WTC11 (cell line): ENCODE data around the gene BABAM2. TPM values are rescaled to one million over a fixed set of nuclear protein-coding genes. Genes with fewer than 3 reads are reported as not detected.

Experiments used
- ATAC-seq: fragments of 200-7000 bp; cut with Tn5 transposase; 2 replicates; pipeline ENCODE4 v1.10.0; 2021; ENCODE audit warnings: mild to moderate bottlenecking, moderate library complexity
- CTCF ChIA-PET: fragments of 300-600 bp; sonication (Branson Sonifier 250); formaldehyde crosslinking; loops from one replicate; lab custom pipeline; 2021; ENCODE audit warnings: antibody characterized with exemption; lab: Charles Lee
- POLR2A ChIA-PET: fragments of 350-600 bp; sonication (Branson Sonifier 250); formaldehyde crosslinking; loops from one replicate; lab custom pipeline; 2021; ENCODE audit warnings: antibody characterized with exemption; lab: Charles Lee
- DNase-seq: peaks from one replicate; pipeline ENCODE4 v3.0.0; 2021; ENCODE audit warnings: low spot score
- H3K27ac Mint-ChIP-seq: 2 replicates; pipeline ENCODE4 v1.8.0; 2021; ENCODE audit warnings: mixed read lengths
- H3K27me3 Mint-ChIP-seq: 2 replicates; pipeline ENCODE4 v1.8.0; 2021; ENCODE audit warnings: low read depth, mild to moderate bottlenecking, moderate library complexity, mixed read lengths
- H3K36me3 Mint-ChIP-seq: 2 replicates; pipeline ENCODE4 v1.8.0; 2021; ENCODE audit warnings: mixed read lengths
- H3K4me1 Mint-ChIP-seq: 2 replicates; pipeline ENCODE4 v1.8.0; 2022; ENCODE audit warnings: mixed read lengths
- H3K4me3 Mint-ChIP-seq: 2 replicates; pipeline ENCODE4 v1.8.0; 2021; ENCODE audit warnings: mild to moderate bottlenecking, moderate library complexity, mixed read lengths
- H3K9me3 Mint-ChIP-seq: 2 replicates; pipeline ENCODE4 v1.8.0; 2021; ENCODE audit warnings: mixed read lengths
- ESRRA ChIP-seq: sonication (generic); formaldehyde crosslinking; IDR thresholded peaks from 2 replicates; pipeline ENCODE4 v1.8.1; 2022; ENCODE audit warnings: mild to moderate bottlenecking, missing genetic modification reagents, borderline replicate concordance
- GRHL2 ChIP-seq: fragments of 250-450 bp; sonication (Bioruptor Pico); IDR thresholded peaks from 2 replicates; pipeline ENCODE4 v1.8.0; 2022; ENCODE audit warnings: mild to moderate bottlenecking, moderate library complexity; ENCODE audit not compliant: insufficient replicate concordance, severe bottlenecking
- HMGA2 ChIP-seq: fragments of 250-450 bp; sonication (Bioruptor Pico); IDR thresholded peaks from 2 replicates; pipeline ENCODE4 v1.4.0; 2021; ENCODE audit warnings: mild to moderate bottlenecking, moderate library complexity
- IRF2 ChIP-seq: sonication (generic); formaldehyde crosslinking; IDR thresholded peaks from 2 replicates; pipeline ENCODE4 v1.8.0; 2022; ENCODE audit warnings: low read depth, missing genetic modification reagents, borderline replicate concordance
- MXD4 ChIP-seq: fragments of 250-450 bp; sonication (Bioruptor Pico); IDR thresholded peaks from 2 replicates; pipeline ENCODE4 v1.8.0; 2021; ENCODE audit warnings: mild to moderate bottlenecking, moderate library complexity, borderline replicate concordance
- RORB ChIP-seq: fragments of 250-450 bp; sonication (Bioruptor Pico); IDR thresholded peaks from 2 replicates; pipeline ENCODE4 v1.9.0; 2021; ENCODE audit warnings: mild to moderate bottlenecking
- SMAD3 ChIP-seq: sonication (generic); formaldehyde crosslinking; IDR thresholded peaks from 2 replicates; pipeline ENCODE4 v1.8.0; 2022; ENCODE audit warnings: missing genetic modification reagents, mild to moderate bottlenecking, borderline replicate concordance
- SP1 ChIP-seq: sonication (generic); formaldehyde crosslinking; conservative IDR thresholded peaks from 2 replicates; pipeline ENCODE4 v1.8.1; 2022; ENCODE audit warnings: missing genetic modification reagents
- ZNF396 ChIP-seq: fragments of 250-450 bp; sonication (Bioruptor Pico); IDR thresholded peaks from 2 replicates; pipeline ENCODE4 v1.8.0; 2021; ENCODE audit warnings: mild to moderate bottlenecking, moderate library complexity, borderline replicate concordance
- total RNA-seq: library from RNA; stranded (reverse); gene quantifications from 3 replicates; pipeline ENCODE4 v1.2.3, GENCODE V29; 2021
- TF ChIP-seq, protein P1 (sequence below): sonication (generic); formaldehyde crosslinking; IDR thresholded peaks from 2 replicates; pipeline ENCODE4 v1.8.0; 2022; ENCODE audit warnings: mild to moderate bottlenecking, missing genetic modification reagents
- TF ChIP-seq, protein P2 (sequence below): sonication (generic); formaldehyde crosslinking; IDR thresholded peaks from 2 replicates; pipeline ENCODE4 v1.8.0; 2023; ENCODE audit warnings: missing genetic modification reagents, mild to moderate bottlenecking, borderline replicate concordance
- TF ChIP-seq, protein P3 (sequence below): sonication (generic); formaldehyde crosslinking; IDR thresholded peaks from 2 replicates; pipeline ENCODE4 v1.8.0; 2022; ENCODE audit warnings: mild to moderate bottlenecking, missing genetic modification reagents
- TF ChIP-seq, protein P4 (sequence below): sonication (generic); formaldehyde crosslinking; IDR thresholded peaks from 2 replicates; pipeline ENCODE4 v1.8.1; 2022; ENCODE audit warnings: mild to moderate bottlenecking, moderate library complexity, missing genetic modification reagents
- TF ChIP-seq, protein P5 (sequence below): sonication (generic); formaldehyde crosslinking; conservative IDR thresholded peaks from 2 replicates; pipeline ENCODE4 v1.8.1; 2022; ENCODE audit warnings: mild to moderate bottlenecking, missing genetic modification reagents

BABAM2 gene
- total RNA-seq, 1 experiment from 2014 or later: 16.5 TPM

DNA sequence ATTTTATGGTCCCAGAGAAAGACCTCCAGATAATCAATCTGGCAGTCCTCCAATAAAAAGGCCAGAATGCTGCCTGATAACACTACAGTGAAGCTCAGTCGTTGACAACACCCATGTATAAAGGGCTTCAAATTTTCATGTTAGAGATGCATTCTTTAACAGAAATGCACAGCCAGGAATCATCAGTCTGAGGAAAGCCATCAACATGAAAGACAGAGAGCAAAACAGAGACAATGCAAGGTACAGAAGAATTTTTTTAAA is 13.8 kb downstream of the BABAM2 start:
- Mint-ChIP-seq H3K27me3 (no peaks in the 10 kb centered on the region), H3K36me3 (no peaks in the 10 kb centered on the region), H3K4me1 (peaks cover 8% of the 10 kb centered on the region), H3K4me3 (no peak overlapping the region), H3K27ac (no peak overlapping the region), H3K9me3 (no peaks in the 10 kb centered on the region)
- DNase-seq (no peak), ATAC-seq (no peak)
- POLR2A ChIA-PET: no interaction called here
- CTCF ChIA-PET: no interaction called here
- TF ChIP-seq, protein P1, sequence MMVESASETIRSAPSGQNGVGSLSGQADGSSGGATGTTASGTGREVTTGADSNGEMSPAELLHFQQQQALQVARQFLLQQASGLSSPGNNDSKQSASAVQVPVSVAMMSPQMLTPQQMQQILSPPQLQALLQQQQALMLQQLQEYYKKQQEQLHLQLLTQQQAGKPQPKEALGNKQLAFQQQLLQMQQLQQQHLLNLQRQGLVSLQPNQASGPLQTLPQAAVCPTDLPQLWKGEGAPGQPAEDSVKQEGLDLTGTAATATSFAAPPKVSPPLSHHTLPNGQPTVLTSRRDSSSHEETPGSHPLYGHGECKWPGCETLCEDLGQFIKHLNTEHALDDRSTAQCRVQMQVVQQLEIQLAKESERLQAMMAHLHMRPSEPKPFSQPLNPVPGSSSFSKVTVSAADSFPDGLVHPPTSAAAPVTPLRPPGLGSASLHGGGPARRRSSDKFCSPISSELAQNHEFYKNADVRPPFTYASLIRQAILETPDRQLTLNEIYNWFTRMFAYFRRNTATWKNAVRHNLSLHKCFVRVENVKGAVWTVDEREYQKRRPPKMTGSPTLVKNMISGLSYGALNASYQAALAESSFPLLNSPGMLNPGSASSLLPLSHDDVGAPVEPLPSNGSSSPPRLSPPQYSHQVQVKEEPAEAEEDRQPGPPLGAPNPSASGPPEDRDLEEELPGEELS (CRISPR knock-in tag): no peak
- TF ChIP-seq IRF2: no peak
- TF ChIP-seq RORB (CRISPR knock-in tag): no peak

DNA sequence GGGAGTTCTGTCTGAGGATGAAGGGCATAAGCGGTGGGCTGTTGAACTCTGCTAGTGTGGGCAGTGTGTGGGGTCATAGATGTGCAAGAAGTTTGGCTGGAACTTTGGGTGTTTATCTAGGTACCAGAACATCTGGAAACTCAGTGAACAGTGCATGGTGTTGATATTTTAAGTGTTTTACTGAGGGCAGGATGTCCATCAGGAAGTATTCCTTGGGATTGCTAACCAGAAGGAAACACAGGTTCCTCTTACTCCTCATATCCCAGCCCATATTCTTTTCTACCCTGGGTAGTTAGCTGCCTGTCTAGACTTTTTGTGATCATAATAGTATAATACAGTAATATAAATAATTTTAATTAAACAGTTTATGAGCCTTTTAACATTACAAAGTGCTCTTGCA is 15.5 kb downstream of the BABAM2 start:
- Mint-ChIP-seq H3K9me3 (no peaks in the 10 kb centered on the region), H3K27me3 (no peaks in the 10 kb centered on the region), H3K4me3 (no peak overlapping the region), H3K4me1 (peaks cover 8% of the 10 kb centered on the region)
- ChIA-PET CTCF (no interaction called here), POLR2A (no interaction called here)
- no peak for ATAC-seq
- DNase-seq: no peak
- TF ChIP-seq SMAD3 (CRISPR knock-in tag) (no peak), SP1 (CRISPR knock-in tag) (no peak), GRHL2 (no peak), HMGA2 (CRISPR knock-in tag) (no peak)
- TF ChIP-seq, protein P2, sequence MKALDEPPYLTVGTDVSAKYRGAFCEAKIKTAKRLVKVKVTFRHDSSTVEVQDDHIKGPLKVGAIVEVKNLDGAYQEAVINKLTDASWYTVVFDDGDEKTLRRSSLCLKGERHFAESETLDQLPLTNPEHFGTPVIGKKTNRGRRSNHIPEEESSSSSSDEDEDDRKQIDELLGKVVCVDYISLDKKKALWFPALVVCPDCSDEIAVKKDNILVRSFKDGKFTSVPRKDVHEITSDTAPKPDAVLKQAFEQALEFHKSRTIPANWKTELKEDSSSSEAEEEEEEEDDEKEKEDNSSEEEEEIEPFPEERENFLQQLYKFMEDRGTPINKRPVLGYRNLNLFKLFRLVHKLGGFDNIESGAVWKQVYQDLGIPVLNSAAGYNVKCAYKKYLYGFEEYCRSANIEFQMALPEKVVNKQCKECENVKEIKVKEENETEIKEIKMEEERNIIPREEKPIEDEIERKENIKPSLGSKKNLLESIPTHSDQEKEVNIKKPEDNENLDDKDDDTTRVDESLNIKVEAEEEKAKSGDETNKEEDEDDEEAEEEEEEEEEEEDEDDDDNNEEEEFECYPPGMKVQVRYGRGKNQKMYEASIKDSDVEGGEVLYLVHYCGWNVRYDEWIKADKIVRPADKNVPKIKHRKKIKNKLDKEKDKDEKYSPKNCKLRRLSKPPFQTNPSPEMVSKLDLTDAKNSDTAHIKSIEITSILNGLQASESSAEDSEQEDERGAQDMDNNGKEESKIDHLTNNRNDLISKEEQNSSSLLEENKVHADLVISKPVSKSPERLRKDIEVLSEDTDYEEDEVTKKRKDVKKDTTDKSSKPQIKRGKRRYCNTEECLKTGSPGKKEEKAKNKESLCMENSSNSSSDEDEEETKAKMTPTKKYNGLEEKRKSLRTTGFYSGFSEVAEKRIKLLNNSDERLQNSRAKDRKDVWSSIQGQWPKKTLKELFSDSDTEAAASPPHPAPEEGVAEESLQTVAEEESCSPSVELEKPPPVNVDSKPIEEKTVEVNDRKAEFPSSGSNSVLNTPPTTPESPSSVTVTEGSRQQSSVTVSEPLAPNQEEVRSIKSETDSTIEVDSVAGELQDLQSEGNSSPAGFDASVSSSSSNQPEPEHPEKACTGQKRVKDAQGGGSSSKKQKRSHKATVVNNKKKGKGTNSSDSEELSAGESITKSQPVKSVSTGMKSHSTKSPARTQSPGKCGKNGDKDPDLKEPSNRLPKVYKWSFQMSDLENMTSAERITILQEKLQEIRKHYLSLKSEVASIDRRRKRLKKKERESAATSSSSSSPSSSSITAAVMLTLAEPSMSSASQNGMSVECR (CRISPR knock-in tag): no peak
- TF ChIP-seq, protein P3, sequence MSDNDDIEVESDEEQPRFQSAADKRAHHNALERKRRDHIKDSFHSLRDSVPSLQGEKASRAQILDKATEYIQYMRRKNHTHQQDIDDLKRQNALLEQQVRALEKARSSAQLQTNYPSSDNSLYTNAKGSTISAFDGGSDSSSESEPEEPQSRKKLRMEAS (CRISPR knock-in tag): no peak
- TF ChIP-seq, protein P1 (CRISPR knock-in tag): no peak
- TF ChIP-seq, protein P4, sequence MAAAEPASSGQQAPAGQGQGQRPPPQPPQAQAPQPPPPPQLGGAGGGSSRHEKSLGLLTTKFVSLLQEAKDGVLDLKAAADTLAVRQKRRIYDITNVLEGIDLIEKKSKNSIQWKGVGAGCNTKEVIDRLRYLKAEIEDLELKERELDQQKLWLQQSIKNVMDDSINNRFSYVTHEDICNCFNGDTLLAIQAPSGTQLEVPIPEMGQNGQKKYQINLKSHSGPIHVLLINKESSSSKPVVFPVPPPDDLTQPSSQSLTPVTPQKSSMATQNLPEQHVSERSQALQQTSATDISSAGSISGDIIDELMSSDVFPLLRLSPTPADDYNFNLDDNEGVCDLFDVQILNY (CRISPR knock-in tag): no peak
- TF ChIP-seq, all 79 proteins: peak for 0
- Mint-ChIP-seq H3K36me3 (no peaks in the 10 kb centered on the region), H3K27ac (no peak overlapping the region)

DNA sequence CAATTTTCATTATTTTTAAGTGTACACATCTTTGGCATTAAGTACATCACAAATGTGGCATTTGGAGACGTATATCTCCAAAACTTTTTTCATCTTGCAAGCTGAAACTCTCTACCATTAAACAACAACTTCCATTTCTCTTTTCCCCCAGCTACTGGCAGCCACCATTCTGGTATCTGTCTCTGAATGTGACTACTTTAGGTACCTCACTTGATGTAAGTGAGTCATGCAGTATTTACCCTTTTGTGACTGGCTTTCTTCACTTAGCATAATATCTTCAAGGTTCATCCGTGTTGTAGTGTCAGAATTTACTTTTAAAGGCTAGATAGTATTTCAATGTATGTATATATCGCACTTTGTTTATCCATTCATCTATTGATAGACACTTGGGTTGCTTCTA is 17.0 kb downstream of the BABAM2 start:
- Mint-ChIP-seq H3K27ac (no peak overlapping the region), H3K9me3 (no peaks in the 10 kb centered on the region), H3K4me1 (peaks cover 8% of the 10 kb centered on the region), H3K4me3 (no peak overlapping the region), H3K27me3 (no peaks in the 10 kb centered on the region), H3K36me3 (no peaks in the 10 kb centered on the region)
- ATAC-seq (no peak), DNase-seq (no peak)
- ChIA-PET POLR2A (no interaction called here), CTCF (no interaction called here)
- TF ChIP-seq MXD4 (CRISPR knock-in tag): no peak
- TF ChIP-seq, protein P5, sequence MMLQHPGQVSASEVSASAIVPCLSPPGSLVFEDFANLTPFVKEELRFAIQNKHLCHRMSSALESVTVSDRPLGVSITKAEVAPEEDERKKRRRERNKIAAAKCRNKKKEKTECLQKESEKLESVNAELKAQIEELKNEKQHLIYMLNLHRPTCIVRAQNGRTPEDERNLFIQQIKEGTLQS (CRISPR knock-in tag): no peak
- TF ChIP-seq ESRRA (CRISPR knock-in tag): no peak
- no peak for TF ChIP-seq ZNF396 (CRISPR knock-in tag)
- TF ChIP-seq, protein P1 (CRISPR knock-in tag): no peak
